ENCODE data around the gene CAMKMT. TPM values are rescaled to one million over a fixed set of nuclear protein-coding genes. Genes with fewer than 3 reads are reported as not detected.

Gene CAMKMT
- total RNA-seq, 3 donors from 2014 or later (not counting 1 experiment from before 2014, with no cell fraction given): 18.1 to 25.0 (median 20.6) TPM

- TF ChIP-seq, protein P1, sequence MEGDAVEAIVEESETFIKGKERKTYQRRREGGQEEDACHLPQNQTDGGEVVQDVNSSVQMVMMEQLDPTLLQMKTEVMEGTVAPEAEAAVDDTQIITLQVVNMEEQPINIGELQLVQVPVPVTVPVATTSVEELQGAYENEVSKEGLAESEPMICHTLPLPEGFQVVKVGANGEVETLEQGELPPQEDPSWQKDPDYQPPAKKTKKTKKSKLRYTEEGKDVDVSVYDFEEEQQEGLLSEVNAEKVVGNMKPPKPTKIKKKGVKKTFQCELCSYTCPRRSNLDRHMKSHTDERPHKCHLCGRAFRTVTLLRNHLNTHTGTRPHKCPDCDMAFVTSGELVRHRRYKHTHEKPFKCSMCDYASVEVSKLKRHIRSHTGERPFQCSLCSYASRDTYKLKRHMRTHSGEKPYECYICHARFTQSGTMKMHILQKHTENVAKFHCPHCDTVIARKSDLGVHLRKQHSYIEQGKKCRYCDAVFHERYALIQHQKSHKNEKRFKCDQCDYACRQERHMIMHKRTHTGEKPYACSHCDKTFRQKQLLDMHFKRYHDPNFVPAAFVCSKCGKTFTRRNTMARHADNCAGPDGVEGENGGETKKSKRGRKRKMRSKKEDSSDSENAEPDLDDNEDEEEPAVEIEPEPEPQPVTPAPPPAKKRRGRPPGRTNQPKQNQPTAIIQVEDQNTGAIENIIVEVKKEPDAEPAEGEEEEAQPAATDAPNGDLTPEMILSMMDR (IDR thresholded peaks at IDR 0.05): no peak
- Histone ChIP-seq H3K4me3 (ENCODE audit: low read length) (no peak overlapping the region), H3K4me1 (ENCODE audit: control insufficient read depth, insufficient read depth, low read length) (peaks cover 6% of the 10 kb centered on the region), H3K27ac (ENCODE audit: low read length) (no peak overlapping the region), H3K9me3 (ENCODE audit: control insufficient read depth, insufficient read depth, low read length) (no peaks in the 10 kb centered on the region), H3K36me3 (ENCODE audit: control insufficient read depth, insufficient read depth, low read length) (no peaks in the 10 kb centered on the region), H3K27me3 (ENCODE audit: control insufficient read depth, insufficient read depth, low read length) (no peaks in the 10 kb centered on the region)
- H3K27ac Mint-ChIP-seq: no peak overlapping the region
- WGBS (ENCODE audit: insufficient coverage): 90% methylated on average over 2 of the region's 4 CpGs
- ATAC-seq (no peak), DNase-seq (no peak)
- no peak overlapping the region for H3K4me3 Mint-ChIP-seq
- H3K36me3 Mint-ChIP-seq: no peaks in the 10 kb centered on the region
- peaks cover 0 to 11% of the 10 kb centered on the region in 2 donors for H3K4me1 Mint-ChIP-seq
- peaks cover 19 to 49% of the 10 kb centered on the region in 2 donors for H3K27me3 Mint-ChIP-seq (ENCODE audit: low read depth in 2 of 2)
- no peaks in the 10 kb centered on the region for H3K9me3 Mint-ChIP-seq
- intact Hi-C loops (cut with micrococcal nuclease): no loop called here
Observed at GRCh38 chr2:44774826-44775492, 413.2 kb downstream of the CAMKMT start.

- WGBS (ENCODE audit: insufficient coverage): 90% methylated on average over 6 of the region's 6 CpGs
- peaks cover 6% of the 10 kb centered on the region for H3K4me1 ChIP-seq (ENCODE audit: control insufficient read depth, insufficient read depth, low read length)
- peaks cover 19 to 41% of the 10 kb centered on the region in 2 donors for H3K27me3 Mint-ChIP-seq (ENCODE audit: low read depth in 2 of 2)
- H3K27ac ChIP-seq (ENCODE audit: low read length): no peak overlapping the region
- TF ChIP-seq, protein P1 (IDR thresholded peaks at IDR 0.05): no peak
- ATAC-seq (no peak), DNase-seq (no peak)
- peaks cover 0 to 11% of the 10 kb centered on the region in 2 donors for H3K4me1 Mint-ChIP-seq
- intact Hi-C loops (cut with micrococcal nuclease): no loop called here
- H3K27ac Mint-ChIP-seq: no peak overlapping the region
- no peaks in the 10 kb centered on the region for H3K36me3 ChIP-seq (ENCODE audit: control insufficient read depth, insufficient read depth, low read length)
- H3K4me3 Mint-ChIP-seq: no peak overlapping the region
- no peaks in the 10 kb centered on the region for H3K9me3 ChIP-seq (ENCODE audit: control insufficient read depth, insufficient read depth, low read length)
- H3K9me3 Mint-ChIP-seq: no peaks in the 10 kb centered on the region
- no peaks in the 10 kb centered on the region for H3K27me3 ChIP-seq (ENCODE audit: control insufficient read depth, insufficient read depth, low read length)
- no peak overlapping the region for H3K4me3 ChIP-seq (ENCODE audit: low read length)
- no peaks in the 10 kb centered on the region for H3K36me3 Mint-ChIP-seq
Observed at GRCh38 chr2:44777036-44777435, 415.3 kb downstream of the CAMKMT start.

DNA sequence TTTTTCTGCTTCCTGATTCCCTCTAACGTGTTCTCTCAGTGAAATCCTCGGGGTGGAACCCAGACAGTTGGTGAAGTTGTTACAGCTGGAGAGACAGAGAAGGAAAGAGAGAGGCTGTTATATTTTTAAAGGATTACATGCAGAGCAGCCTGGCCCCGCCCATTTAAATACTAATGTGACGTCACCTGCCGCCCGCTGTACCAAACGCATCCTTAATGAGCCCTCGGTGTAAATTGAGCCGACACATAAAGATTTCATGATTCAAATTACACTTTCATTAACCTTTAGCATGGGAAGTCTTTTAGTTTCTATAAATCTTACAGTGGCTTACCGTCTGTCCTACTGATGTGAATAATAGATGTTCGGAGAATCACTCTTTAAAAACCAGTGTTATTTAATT lies 415.8 kb downstream of the CAMKMT start:
- Histone ChIP-seq H3K4me1 (ENCODE audit: control insufficient read depth, insufficient read depth, low read length) (peaks cover 6% of the 10 kb centered on the region), H3K27me3 (ENCODE audit: control insufficient read depth, insufficient read depth, low read length) (no peaks in the 10 kb centered on the region), H3K36me3 (ENCODE audit: control insufficient read depth, insufficient read depth, low read length) (no peaks in the 10 kb centered on the region), H3K27ac (ENCODE audit: low read length) (no peak overlapping the region), H3K9me3 (ENCODE audit: control insufficient read depth, insufficient read depth, low read length) (no peaks in the 10 kb centered on the region), H3K4me3 (ENCODE audit: low read length) (no peak overlapping the region)
- ATAC-seq: peak in 1 of 3 donors; percentile 34
- Mint-ChIP-seq H3K9me3 (no peaks in the 10 kb centered on the region), H3K27me3 (ENCODE audit: low read depth in 2 of 2) (peaks cover 15 to 41% of the 10 kb centered on the region in 2 donors), H3K4me3 (no peak overlapping the region), H3K4me1 (peaks cover 0 to 11% of the 10 kb centered on the region in 2 donors), H3K36me3 (no peaks in the 10 kb centered on the region), H3K27ac (no peak overlapping the region)
- DNase-seq: peak in 1 of 2 donors; percentile 20
- 33% methylated on average over 10 of the region's 11 CpGs for WGBS (ENCODE audit: insufficient coverage)
- intact Hi-C loops (cut with micrococcal nuclease): no loop called here
- TF ChIP-seq, protein P1 (IDR thresholded peaks at IDR 0.05): no peak

GRCh38 chr2:44778221-44778654 lies 416.5 kb downstream of the CAMKMT start:
- Mint-ChIP-seq H3K36me3 (no peaks in the 10 kb centered on the region), H3K4me1 (peaks cover 0 to 11% of the 10 kb centered on the region in 2 donors), H3K4me3 (no peak overlapping the region), H3K27me3 (ENCODE audit: low read depth in 2 of 2) (peaks cover 15 to 41% of the 10 kb centered on the region in 2 donors), H3K9me3 (no peaks in the 10 kb centered on the region), H3K27ac (no peak overlapping the region)
- H3K4me3 ChIP-seq (ENCODE audit: low read length): no peak overlapping the region
- H3K27ac ChIP-seq (ENCODE audit: low read length): no peak overlapping the region
- 34% methylated on average over 13 of the region's 13 CpGs for WGBS (ENCODE audit: insufficient coverage)
- no peaks in the 10 kb centered on the region for H3K9me3 ChIP-seq (ENCODE audit: control insufficient read depth, insufficient read depth, low read length)
- H3K4me1 ChIP-seq (ENCODE audit: control insufficient read depth, insufficient read depth, low read length): peaks cover 6% of the 10 kb centered on the region
- DNase-seq (no peak), ATAC-seq (no peak)
- intact Hi-C loops (cut with micrococcal nuclease): no loop called here
- no peaks in the 10 kb centered on the region for H3K27me3 ChIP-seq (ENCODE audit: control insufficient read depth, insufficient read depth, low read length)
- no peaks in the 10 kb centered on the region for H3K36me3 ChIP-seq (ENCODE audit: control insufficient read depth, insufficient read depth, low read length)
- TF ChIP-seq, protein P1 (IDR thresholded peaks at IDR 0.05): no peak
